ENCODE measurements around the gene ANKS3.

The ANKS3 gene

DNA sequence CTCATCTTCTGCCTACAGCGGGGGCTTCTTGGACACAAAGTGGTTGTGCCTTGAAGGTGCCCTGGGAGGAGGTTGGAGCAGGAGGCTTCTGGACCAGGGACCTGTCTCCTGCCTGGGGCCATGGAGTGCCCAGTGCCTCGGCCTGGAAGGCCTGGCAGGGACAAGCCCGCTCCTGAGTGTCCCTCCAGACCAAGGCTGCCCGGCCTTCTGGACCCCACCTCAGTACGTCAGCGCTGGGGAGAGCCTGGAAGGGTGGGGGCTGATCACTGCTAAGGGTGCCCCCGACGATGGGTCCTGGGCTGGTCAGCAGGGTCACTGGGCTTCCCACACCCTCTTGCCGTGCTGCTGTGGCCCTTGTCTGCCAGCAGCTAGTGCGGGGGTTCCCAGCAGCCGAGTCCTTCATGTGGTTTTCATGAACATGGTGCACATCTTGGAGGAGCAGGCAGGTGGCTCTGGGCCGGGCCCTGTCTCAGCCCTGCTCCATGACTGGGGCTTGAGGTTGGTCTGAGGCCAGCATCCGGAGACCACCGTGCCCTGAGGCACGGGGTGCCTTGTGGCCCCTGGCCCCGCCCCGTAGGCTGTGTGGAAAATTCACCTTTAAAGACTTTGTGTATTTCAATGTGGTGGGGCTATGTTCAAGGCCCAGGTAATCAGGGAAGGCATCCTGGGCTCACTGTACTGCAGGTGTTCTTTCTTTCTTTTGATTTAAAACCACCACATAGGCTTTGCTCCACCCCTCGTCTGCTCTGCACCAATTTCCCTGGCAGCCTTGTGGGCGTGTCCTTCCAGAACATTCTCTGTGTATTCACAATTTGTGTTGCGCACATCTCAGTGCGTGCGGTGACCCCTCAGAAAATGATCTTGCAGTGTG lies 87.1 kb downstream of the ANKS3 start:
- no peak for DNase-seq (ENCODE audit: low read depth)
